Measurements from ENCODE around the gene CEBPZOS.

Gene CEBPZOS

DNA sequence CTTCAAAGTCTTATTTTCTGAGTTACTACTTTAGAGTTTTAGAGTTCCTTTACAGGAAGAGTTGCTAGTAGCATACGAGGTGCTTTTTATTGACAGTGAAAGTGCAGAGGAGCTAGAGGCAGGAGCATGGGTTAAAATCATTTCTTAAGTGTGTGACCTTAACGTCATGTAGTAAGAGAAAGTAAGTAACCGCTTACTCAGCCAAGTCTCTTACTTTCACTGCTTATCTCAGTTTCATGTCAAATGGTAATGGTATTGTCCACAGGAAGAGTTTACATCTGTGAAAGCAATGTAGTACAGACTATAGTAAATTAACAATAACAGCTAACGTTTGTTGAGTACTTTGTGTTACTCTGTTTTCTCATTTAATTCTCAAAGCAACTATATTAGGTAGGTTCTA is 47.7 kb downstream of the CEBPZOS start:
- DNase-seq = no peak

DNA sequence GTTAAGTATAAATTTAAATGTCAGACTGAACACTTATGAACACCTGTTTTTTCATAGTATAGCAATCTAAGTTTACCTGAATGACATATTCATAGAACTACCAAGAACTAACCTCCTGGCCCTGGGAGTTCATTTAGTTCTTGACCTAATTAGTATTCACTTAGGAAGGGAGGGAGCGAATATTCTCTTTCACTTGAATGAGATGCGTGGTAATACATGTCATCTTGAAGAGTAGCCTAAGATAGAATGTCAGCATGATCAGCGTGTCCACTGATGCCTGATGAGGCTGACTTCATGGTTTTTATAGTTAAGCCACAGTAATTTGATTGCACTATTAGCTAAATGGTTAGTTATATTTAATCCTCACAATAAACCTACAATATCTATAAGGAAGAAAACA is 48.5 kb downstream of the CEBPZOS start:
- no peak for DNase-seq

DNA sequence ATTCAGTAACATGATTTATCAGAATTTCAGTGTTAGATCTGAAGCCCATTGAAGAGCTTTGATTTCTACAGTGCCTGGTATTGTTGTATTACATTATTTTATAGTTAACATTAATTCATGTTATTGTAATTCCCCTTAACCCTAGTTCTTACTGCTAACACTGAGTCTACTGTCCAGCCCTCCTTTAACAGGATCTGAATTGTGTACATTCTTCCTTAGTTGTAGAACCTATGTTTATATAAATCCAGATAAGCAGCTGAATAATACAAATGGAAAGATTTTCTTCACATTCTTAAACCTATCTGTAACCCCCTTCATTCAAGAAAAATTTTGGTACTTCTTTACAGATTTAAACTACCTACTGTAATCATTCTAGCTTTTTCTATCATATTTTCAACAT is 49.9 kb downstream of the CEBPZOS start:
- DNase-seq = no peak

DNA sequence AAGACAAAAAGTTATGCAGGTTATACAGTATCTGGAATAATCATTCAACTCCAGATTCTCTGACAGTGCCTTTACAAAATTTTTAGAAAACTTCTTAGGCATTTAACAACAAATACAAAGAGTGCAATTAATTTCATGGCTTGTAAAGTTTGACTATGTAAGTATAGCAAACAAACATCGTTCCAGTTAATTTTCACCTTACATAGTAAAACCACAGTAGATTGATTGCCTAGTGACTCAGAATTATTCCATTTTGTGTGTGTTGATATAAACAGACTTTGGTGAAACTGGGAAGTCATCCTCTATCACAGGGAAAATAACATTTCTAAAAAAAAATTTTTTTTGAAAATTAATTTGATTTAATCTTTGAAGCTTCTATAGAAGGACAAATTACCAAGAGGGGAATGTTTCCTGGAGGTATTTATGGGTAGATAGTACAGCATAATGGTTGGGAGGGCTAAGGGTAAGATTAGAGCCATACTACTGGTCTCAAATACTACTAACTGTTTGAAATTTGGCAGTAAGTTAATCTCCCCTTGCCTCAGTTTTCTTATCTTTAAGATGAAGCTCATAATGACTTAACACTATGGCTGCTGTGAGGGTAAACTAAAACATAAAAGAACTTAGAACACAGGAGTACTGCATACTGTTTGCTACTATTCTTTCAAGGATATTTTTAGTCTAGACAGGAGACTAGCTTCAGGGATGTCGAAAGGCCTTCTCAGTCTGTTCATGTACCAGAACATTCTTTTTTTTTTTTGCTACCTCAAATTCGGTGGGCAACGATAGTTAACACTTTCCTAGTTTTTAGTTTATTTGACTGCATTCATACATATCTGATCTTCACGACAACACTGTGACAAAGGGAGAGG is 54.8 kb downstream of the CEBPZOS start:
- DNase-seq = no peak

Data from GF-D8 (cell line).